ENCODE data around the gene PIGBOS1. TPM values are rescaled to one million over a fixed set of nuclear protein-coding genes. Genes with fewer than 3 reads are reported as not detected.

Gene PIGBOS1
- total and polyA plus RNA-seq, 2 experiments from 2014 or later, result 9.1 to 16.7 TPM

- Histone ChIP-seq H3K27me3 (ENCODE audit: insufficient read depth) (no peaks in the 10 kb centered on the region), H3K36me3 (ENCODE audit: insufficient read depth) (no peaks in the 10 kb centered on the region), H3K9me2 (ENCODE audit: insufficient read depth) (no peaks in the 10 kb centered on the region), H3K4me3 (no peak overlapping the region), H3K27ac (ENCODE audit: low read depth) (no peak overlapping the region), H3F3A (replicated peaks; ENCODE audit: low read depth) (no peaks in the 10 kb centered on the region), H3K79me2 (replicated peaks; ENCODE audit: insufficient read depth) (no peaks in the 10 kb centered on the region), H4K20me1 (replicated peaks; ENCODE audit: insufficient read depth) (no peaks in the 10 kb centered on the region), H2AFZ (no peak overlapping the region), H3K4me2 (no peak overlapping the region), H3K4me1 (ENCODE audit: insufficient read depth) (no peaks in the 10 kb centered on the region)
- no peak for TF ChIP-seq CTCF (conservative IDR thresholded peaks at IDR 0.05; ENCODE audit: low read depth in 2 of 2)
- TF ChIP-seq ZNF331 (CRISPR knock-in tag; IDR thresholded peaks at IDR 0.05; ENCODE audit: low read depth), result no peak
- no peak for TF ChIP-seq CREB1 (CRISPR knock-in tag; IDR thresholded peaks at IDR 0.05; ENCODE audit: low read depth)
- no peak for TF ChIP-seq ZNF462 (CRISPR knock-in tag; IDR thresholded peaks at IDR 0.05)
- no peak for TF ChIP-seq ETS1 (IDR thresholded peaks at IDR 0.05)
- no peak for TF ChIP-seq STAT1 (IDR thresholded peaks at IDR 0.05; ENCODE audit: unreplicated experiment)
- no peak for TF ChIP-seq POLR2AphosphoS5 (IDR thresholded peaks at IDR 0.05; ENCODE audit: low read depth)
- no peak for TF ChIP-seq JUNB (IDR thresholded peaks at IDR 0.05; ENCODE audit: unreplicated experiment)
- TF ChIP-seq EZH2 (IDR thresholded peaks at IDR 0.05; ENCODE audit: low read depth, unreplicated experiment), result no peak
- no peak for TF ChIP-seq REST (IDR thresholded peaks at IDR 0.05; ENCODE audit: unreplicated experiment)
- no peak for TF ChIP-seq ZNF114 (CRISPR knock-in tag; IDR thresholded peaks at IDR 0.05)
- no peak for TF ChIP-seq EZH2phosphoT487 (IDR thresholded peaks at IDR 0.05; ENCODE audit: unreplicated experiment)
- no peak for TF ChIP-seq NANOG (IDR thresholded peaks at IDR 0.05; ENCODE audit: borderline replicate concordance)
- H3K27ac Mint-ChIP-seq, result no peak overlapping the region
- H3K27me3 Mint-ChIP-seq (ENCODE audit: insufficient read depth, low read depth, poor library complexity), result no peaks in the 10 kb centered on the region
- peaks cover under 1% of the 10 kb centered on the region; the same call in 1 of the 3 replicates for H3K4me1 Mint-ChIP-seq
- H3K4me3 Mint-ChIP-seq, result no peak overlapping the region
- no peaks in the 10 kb centered on the region for H3K9me3 Mint-ChIP-seq
- DNase-seq (ENCODE audit: low spot score) (no peak), ATAC-seq (no peak)
- H3K36me3 Mint-ChIP-seq (ENCODE audit: low read depth), result no peaks in the 10 kb centered on the region
Measured at GRCh38 chr15:55279100-55279745, 39.7 kb downstream of the PIGBOS1 start.

Measured in GM23338 (cell line).